Measurements from ENCODE around the gene RASA4B.
"Not testable (repeated sequence)": the region's sequence is repeated elsewhere in the genome, so short reads cannot be mapped to it uniquely, and the experiment has no call there.

GRCh38 chr7:102493220-102493935 lies 24.2 kb downstream of the RASA4B start:
- TF ChIP-seq POLR2A (IDR thresholded peaks at IDR 0.05; ENCODE audit: low read length); GATA1 (IDR thresholded peaks at IDR 0.05; ENCODE audit: low read depth, low read length): not testable (repeated sequence)

All from erythroblast (primary cell).